Keratinocyte (primary cell): Measurements from ENCODE around the gene IRF4. TPM values are rescaled to one million over a fixed set of nuclear protein-coding genes. Genes with fewer than 3 reads are reported as not detected.

Source experiments
- DNase-seq: peaks from one replicate; pipeline ENCODE4 v3.0.0-alpha.2; 2011; ENCODE audit warnings: low read depth, missing footprints, low spot score
- FAIRE-seq: peaks from 2 replicates; lab custom pipeline; 2011; peaks lifted over from hg19 to GRCh38; lab: Jason Lieb, UNC
- H2AFZ ChIP-seq: 2 replicates; pipeline ENCODE4 v1.6.0; 2012; ENCODE audit warnings: low read length, control low read depth, inconsistent platforms; ENCODE audit not compliant: control insufficient read depth
- H3K27ac ChIP-seq: 2 replicates; pipeline ENCODE4 v1.5.1; 2011; ENCODE audit warnings: low read length; ENCODE audit not compliant: control insufficient read depth, insufficient read depth
- H3K27me3 ChIP-seq: 3 replicates; pipeline ENCODE4 v1.6.0; 2011; ENCODE audit warnings: low read length; ENCODE audit not compliant: control insufficient read depth, insufficient read depth; ENCODE audit errors: extremely low read depth
- H3K36me3 ChIP-seq, 2 experiments: 2 replicates in 1 of 2; 3 replicates in 1 of 2; pipeline ENCODE4 v1.5.1; 2011; ENCODE audit warnings: low read length in 2 of 2, mild to moderate bottlenecking in 1 of 2; ENCODE audit not compliant: control insufficient read depth in 2 of 2, insufficient read depth in 2 of 2; ENCODE audit errors: extremely low read depth in 1 of 2
- H3K4me1 ChIP-seq: 3 replicates; pipeline ENCODE4 v1.5.1; 2011; ENCODE audit warnings: low read length; ENCODE audit not compliant: control insufficient read depth, insufficient read depth; ENCODE audit errors: extremely low read depth
- H3K4me2 ChIP-seq: 3 replicates; pipeline ENCODE4 v1.6.0; 2011; ENCODE audit warnings: low read depth, low read length; ENCODE audit not compliant: control insufficient read depth, insufficient read depth; ENCODE audit errors: extremely low read depth
- H3K4me3 ChIP-seq, 3 experiments: fragments of 200-600 bp in 1 of 3; sonication (generic) in 1 of 3; 2 replicates in 2 of 3; 3 replicates in 1 of 3; pipeline ENCODE4 v1.5.1; 2011 to 2016; ENCODE audit warnings: low read length in 3 of 3, mild to moderate bottlenecking in 3 of 3, control low read depth in 2 of 3, inconsistent platforms in 1 of 3, low read depth in 1 of 3, mixed read lengths in 1 of 3, mixed run types in 1 of 3, moderate library complexity in 1 of 3; ENCODE audit not compliant: control insufficient read depth in 2 of 3, insufficient read depth in 2 of 3; ENCODE audit errors: extremely low read depth in 1 of 3
- H3K79me2 ChIP-seq: 2 replicates; pipeline ENCODE4 v1.6.0; 2012; ENCODE audit warnings: low read length; ENCODE audit not compliant: control insufficient read depth, insufficient read depth
- H3K9ac ChIP-seq: 3 replicates; pipeline ENCODE4 v1.6.0; 2011; ENCODE audit warnings: low read length; ENCODE audit not compliant: control insufficient read depth, insufficient read depth; ENCODE audit errors: extremely low read depth
- H3K9me1 ChIP-seq: 3 replicates; pipeline ENCODE4 v1.6.0; 2011; ENCODE audit warnings: low read length; ENCODE audit not compliant: control insufficient read depth, insufficient read depth; ENCODE audit errors: extremely low read depth
- H3K9me3 ChIP-seq: 2 replicates; pipeline ENCODE4 v1.5.1; 2012; ENCODE audit warnings: low read depth, low read length; ENCODE audit not compliant: control insufficient read depth
- H4K20me1 ChIP-seq: 3 replicates; pipeline ENCODE4 v1.6.0; 2011; ENCODE audit warnings: low read length; ENCODE audit not compliant: control insufficient read depth, insufficient read depth; ENCODE audit errors: extremely low read depth
- EZH2 ChIP-seq: IDR thresholded peaks from one replicate; pipeline ENCODE4 v1.6.1; 2012; ENCODE audit warnings: inconsistent platforms, mild to moderate bottlenecking, low read length, moderate library complexity
- dilution Hi-C: fragments of 300-500 bp; cut with MboI; formaldehyde crosslinking; loops from one replicate; pipeline ENCODE4 v1.7.0; 2020; ENCODE audit warnings: low sequenced_read_pairs; ENCODE audit not compliant: extremely low pct_ligation_motif_present
- polyA plus RNA-seq, 5 experiments: library from polyadenylated mRNA; depleted of rRNA in 3 of 5; stranded (reverse) in 3 of 5; stranded (forward) in 1 of 5; unstranded in 1 of 5; fragments of >200 nt; gene quantifications; 1 replicate in 1 of 5; 2 replicates in 3 of 5; 3 replicates in 1 of 5; pipeline versions ENCODE4 v1.2.1 to v1.2.3, GENCODE V29; 2011 to 2012; ENCODE audit warnings: missing spikeins in 2 of 5, low read depth in 1 of 5, low replicate concordance in 1 of 5
- TF ChIP-seq, protein P1 (sequence below), 3 experiments: IDR thresholded peaks in 1 of 3; conservative IDR thresholded peaks in 1 of 3; optimal IDR thresholded peaks in 1 of 3; 2 replicates in 2 of 3; 3 replicates in 1 of 3; pipeline versions ENCODE3 to v1.5.1; 2011; ENCODE audit warnings: low read length in 3 of 3, mild to moderate bottlenecking in 3 of 3, moderate library complexity in 2 of 3, control low read depth in 1 of 3, inconsistent platforms in 1 of 3; ENCODE audit not compliant: insufficient read depth in 2 of 3; ENCODE audit errors: extremely low read depth in 1 of 3

IRF4 gene
- polyA plus RNA-seq, 1 donor (not counting 4 experiments of a cell fraction or from before 2014, with no cell fraction given), result 0.12 TPM

DNA sequence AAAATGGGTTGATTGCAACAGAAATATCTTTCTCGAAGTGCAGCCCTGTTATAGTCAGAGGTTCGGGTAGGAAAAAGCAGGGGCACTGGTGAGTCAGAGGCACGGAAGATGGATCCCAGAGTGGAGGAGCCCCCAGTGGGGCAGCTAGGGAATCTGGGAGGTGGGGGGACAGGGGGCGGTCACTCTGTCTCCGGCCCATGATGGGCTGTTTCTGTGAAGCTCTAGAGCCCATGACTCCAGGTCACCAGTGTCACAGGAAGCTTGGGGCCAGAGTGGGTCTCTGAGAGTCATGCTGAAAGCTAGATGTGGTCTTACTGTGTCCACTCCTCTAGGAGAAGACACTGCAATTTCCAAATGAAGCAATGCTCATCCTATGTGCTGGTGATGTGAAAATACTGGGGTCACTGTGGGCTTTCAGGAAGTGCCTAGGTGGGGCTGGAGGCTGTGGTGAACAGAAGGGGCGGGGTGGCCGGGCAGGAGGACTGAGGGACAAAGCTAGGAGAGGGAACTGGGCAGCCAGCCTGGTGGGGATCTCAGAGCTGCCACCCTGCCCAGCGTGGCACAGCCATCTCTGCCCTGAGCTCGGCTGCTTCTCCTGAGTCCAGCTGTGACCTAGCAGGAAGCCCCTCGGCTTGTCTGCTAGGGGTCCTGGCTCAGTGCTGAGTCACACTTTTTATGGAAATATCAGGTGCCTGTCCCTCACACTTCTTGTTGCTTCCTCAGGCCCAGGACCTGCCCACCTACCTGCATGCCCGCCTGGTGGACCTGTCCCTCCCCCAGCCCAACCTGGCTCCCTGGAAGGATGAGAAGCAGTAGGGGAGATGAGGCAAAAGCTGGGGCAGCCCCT is 54.2 kb downstream of the IRF4 start:
- Histone ChIP-seq H3K4me1 (no peaks in the 10 kb centered on the region), H4K20me1 (no peaks in the 10 kb centered on the region), H3K79me2 (no peaks in the 10 kb centered on the region), H2AFZ (no peak overlapping the region), H3K9ac (no peak overlapping the region), H3K27me3 (no peaks in the 10 kb centered on the region), H3K9me1 (no peaks in the 10 kb centered on the region), H3K4me2 (no peak overlapping the region), H3K4me3 (no peak overlapping the region), H3K36me3 (no peaks in the 10 kb centered on the region), H3K27ac (no peak overlapping the region), H3K9me3 (no peaks in the 10 kb centered on the region)
- DNase-seq (no peak), FAIRE-seq (no peak)
- no peak for TF ChIP-seq EZH2
- TF ChIP-seq, protein P1, sequence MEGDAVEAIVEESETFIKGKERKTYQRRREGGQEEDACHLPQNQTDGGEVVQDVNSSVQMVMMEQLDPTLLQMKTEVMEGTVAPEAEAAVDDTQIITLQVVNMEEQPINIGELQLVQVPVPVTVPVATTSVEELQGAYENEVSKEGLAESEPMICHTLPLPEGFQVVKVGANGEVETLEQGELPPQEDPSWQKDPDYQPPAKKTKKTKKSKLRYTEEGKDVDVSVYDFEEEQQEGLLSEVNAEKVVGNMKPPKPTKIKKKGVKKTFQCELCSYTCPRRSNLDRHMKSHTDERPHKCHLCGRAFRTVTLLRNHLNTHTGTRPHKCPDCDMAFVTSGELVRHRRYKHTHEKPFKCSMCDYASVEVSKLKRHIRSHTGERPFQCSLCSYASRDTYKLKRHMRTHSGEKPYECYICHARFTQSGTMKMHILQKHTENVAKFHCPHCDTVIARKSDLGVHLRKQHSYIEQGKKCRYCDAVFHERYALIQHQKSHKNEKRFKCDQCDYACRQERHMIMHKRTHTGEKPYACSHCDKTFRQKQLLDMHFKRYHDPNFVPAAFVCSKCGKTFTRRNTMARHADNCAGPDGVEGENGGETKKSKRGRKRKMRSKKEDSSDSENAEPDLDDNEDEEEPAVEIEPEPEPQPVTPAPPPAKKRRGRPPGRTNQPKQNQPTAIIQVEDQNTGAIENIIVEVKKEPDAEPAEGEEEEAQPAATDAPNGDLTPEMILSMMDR (optimal IDR thresholded peaks at IDR 0.05 in 1 of 3, IDR thresholded peaks at IDR 0.05 in 1 of 3, conservative IDR thresholded peaks at IDR 0.05 in 1 of 3; ENCODE audit: extremely low read depth in 1 of 3, insufficient read depth in 2 of 3, low read length in 3 of 3), result no peak
- dilution Hi-C loops, result no loop called here

- Histone ChIP-seq H3K4me1 (no peaks in the 10 kb centered on the region), H3K9me3 (no peaks in the 10 kb centered on the region), H2AFZ (no peak overlapping the region), H3K79me2 (no peaks in the 10 kb centered on the region), H3K27me3 (no peaks in the 10 kb centered on the region), H4K20me1 (no peaks in the 10 kb centered on the region), H3K4me3 (no peak overlapping the region), H3K4me2 (no peak overlapping the region), H3K36me3 (no peaks in the 10 kb centered on the region), H3K9me1 (no peaks in the 10 kb centered on the region), H3K27ac (no peak overlapping the region), H3K9ac (no peak overlapping the region)
- no peak for TF ChIP-seq EZH2
- TF ChIP-seq, protein P1 (optimal IDR thresholded peaks at IDR 0.05 in 1 of 3, IDR thresholded peaks at IDR 0.05 in 1 of 3, conservative IDR thresholded peaks at IDR 0.05 in 1 of 3; ENCODE audit: extremely low read depth in 1 of 3, insufficient read depth in 2 of 3, low read length in 3 of 3), result no peak
- no peak for DNase-seq
- dilution Hi-C loops, result no loop called here
- FAIRE-seq, result no peak
Measured at GRCh38 chr6:446418-447366, 55.1 kb downstream of the IRF4 start.
